IPS-NIHi11 (cell line): Measurements from ENCODE around the gene APH1B.
"Not testable (repeated sequence)": the region's sequence is repeated elsewhere in the genome, so short reads cannot be mapped to it uniquely, and the experiment has no call there.

Experiments used
- DNase-seq: peaks from one replicate; pipeline ENCODE4 v3.0.0; 2012; ENCODE audit warnings: mixed read lengths, low spot score

Gene APH1B

GRCh38 chr15:63299943-63300575 is 22.7 kb downstream of the APH1B start:
- no peak for DNase-seq

GRCh38 chr15:63301088-63301487 is 23.7 kb downstream of the APH1B start:
- DNase-seq = no peak

GRCh38 chr15:63305260-63305659 is 27.9 kb downstream of the APH1B start:
- no peak for DNase-seq

- DNase-seq = no peak
These were observed 29.2 kb downstream of the APH1B start for GRCh38 chr15:63306492-63307073.

- DNase-seq = no peak
These were observed 31.1 kb downstream of the APH1B start for GRCh38 chr15:63308491-63308890.

- DNase-seq = no peak
These were observed 31.5 kb downstream of the APH1B start for GRCh38 chr15:63308947-63309346.

GRCh38 chr15:63310646-63311045 is 33.2 kb downstream of the APH1B start:
- no peak for DNase-seq

- no peak for DNase-seq
These were observed 34.9 kb downstream of the APH1B start for GRCh38 chr15:63312286-63312685.

GRCh38 chr15:63313825-63314224 is 36.4 kb downstream of the APH1B start:
- no peak for DNase-seq

- no peak for DNase-seq
These were observed 37.0 kb downstream of the APH1B start for GRCh38 chr15:63314409-63314808.

GRCh38 chr15:63318344-63318743 is 40.9 kb downstream of the APH1B start:
- no peak for DNase-seq

GRCh38 chr15:63319065-63319464 is 41.7 kb downstream of the APH1B start:
- DNase-seq = no peak

- not testable (repeated sequence) for DNase-seq
These were observed 43.0 kb downstream of the APH1B start for GRCh38 chr15:63320446-63320845.

GRCh38 chr15:63320981-63321380 is 43.6 kb downstream of the APH1B start:
- not testable (repeated sequence) for DNase-seq

GRCh38 chr15:63321462-63321861 is 44.1 kb downstream of the APH1B start:
- DNase-seq = no peak

- DNase-seq = no peak
These were observed 45.1 kb downstream of the APH1B start for GRCh38 chr15:63322541-63322940.

GRCh38 chr15:63323798-63324563 is 46.6 kb downstream of the APH1B start:
- no peak for DNase-seq

GRCh38 chr15:63324770-63325169 is 47.4 kb downstream of the APH1B start:
- no peak for DNase-seq

- DNase-seq = no peak
These were observed 50.4 kb downstream of the APH1B start for GRCh38 chr15:63327648-63328421.

- no peak for DNase-seq
These were observed 52.4 kb downstream of the APH1B start for GRCh38 chr15:63329567-63330350.

- no peak for DNase-seq
These were observed 53.5 kb downstream of the APH1B start for GRCh38 chr15:63330926-63331325.

GRCh38 chr15:63331456-63331855 is 54.1 kb downstream of the APH1B start:
- no peak for DNase-seq
